ENCODE measurements around the gene BRAT1.

BRAT1 gene

GRCh38 chr7:2521341-2521745 is 34.0 kb downstream of the BRAT1 start:
- H3K79me2 ChIP-seq (ENCODE audit: control insufficient read depth, low read length), result no peaks in the 10 kb centered on the region
- no peak overlapping the region for H3K27ac ChIP-seq (ENCODE audit: low read depth, low read length)
- peaks cover 76% of the 10 kb centered on the region for H3K27me3 ChIP-seq (ENCODE audit: control insufficient read depth, low read length)
- TF ChIP-seq EZH2phosphoT487 (IDR thresholded peaks at IDR 0.05; ENCODE audit: borderline replicate concordance, low read length), result peak; percentile 23; the same call in 1 of the 2 replicates
- TF ChIP-seq, protein P1, sequence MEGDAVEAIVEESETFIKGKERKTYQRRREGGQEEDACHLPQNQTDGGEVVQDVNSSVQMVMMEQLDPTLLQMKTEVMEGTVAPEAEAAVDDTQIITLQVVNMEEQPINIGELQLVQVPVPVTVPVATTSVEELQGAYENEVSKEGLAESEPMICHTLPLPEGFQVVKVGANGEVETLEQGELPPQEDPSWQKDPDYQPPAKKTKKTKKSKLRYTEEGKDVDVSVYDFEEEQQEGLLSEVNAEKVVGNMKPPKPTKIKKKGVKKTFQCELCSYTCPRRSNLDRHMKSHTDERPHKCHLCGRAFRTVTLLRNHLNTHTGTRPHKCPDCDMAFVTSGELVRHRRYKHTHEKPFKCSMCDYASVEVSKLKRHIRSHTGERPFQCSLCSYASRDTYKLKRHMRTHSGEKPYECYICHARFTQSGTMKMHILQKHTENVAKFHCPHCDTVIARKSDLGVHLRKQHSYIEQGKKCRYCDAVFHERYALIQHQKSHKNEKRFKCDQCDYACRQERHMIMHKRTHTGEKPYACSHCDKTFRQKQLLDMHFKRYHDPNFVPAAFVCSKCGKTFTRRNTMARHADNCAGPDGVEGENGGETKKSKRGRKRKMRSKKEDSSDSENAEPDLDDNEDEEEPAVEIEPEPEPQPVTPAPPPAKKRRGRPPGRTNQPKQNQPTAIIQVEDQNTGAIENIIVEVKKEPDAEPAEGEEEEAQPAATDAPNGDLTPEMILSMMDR (IDR thresholded peaks at IDR 0.05; ENCODE audit: low read depth, low read length, poor library complexity, severe bottlenecking), result no peak
- H3K36me3 ChIP-seq (ENCODE audit: control insufficient read depth, low read length), result no peaks in the 10 kb centered on the region
- H3K9me2 ChIP-seq (replicated peaks; ENCODE audit: control insufficient read depth, low read length), result no peaks in the 10 kb centered on the region
- no peak overlapping the region for H3K4me2 ChIP-seq (ENCODE audit: low read length)
- H3K4me1 ChIP-seq (ENCODE audit: control insufficient read depth, low read length), result peaks cover 41% of the 10 kb centered on the region
- H4K20me1 ChIP-seq (ENCODE audit: control insufficient read depth, insufficient read depth, low read depth, low read length), result peaks cover 5% of the 10 kb centered on the region; the same call in 1 of the 2 replicates
- no peak overlapping the region for H3K4me3 ChIP-seq (ENCODE audit: low read length)
- no peaks in the 10 kb centered on the region for H3K9me3 ChIP-seq (ENCODE audit: control insufficient read depth, insufficient read depth, low read length)
- no peaks in the 10 kb centered on the region; the same call in 1 of the 2 replicates for H3F3A ChIP-seq (ENCODE audit: control insufficient read depth, insufficient read depth)

DNA sequence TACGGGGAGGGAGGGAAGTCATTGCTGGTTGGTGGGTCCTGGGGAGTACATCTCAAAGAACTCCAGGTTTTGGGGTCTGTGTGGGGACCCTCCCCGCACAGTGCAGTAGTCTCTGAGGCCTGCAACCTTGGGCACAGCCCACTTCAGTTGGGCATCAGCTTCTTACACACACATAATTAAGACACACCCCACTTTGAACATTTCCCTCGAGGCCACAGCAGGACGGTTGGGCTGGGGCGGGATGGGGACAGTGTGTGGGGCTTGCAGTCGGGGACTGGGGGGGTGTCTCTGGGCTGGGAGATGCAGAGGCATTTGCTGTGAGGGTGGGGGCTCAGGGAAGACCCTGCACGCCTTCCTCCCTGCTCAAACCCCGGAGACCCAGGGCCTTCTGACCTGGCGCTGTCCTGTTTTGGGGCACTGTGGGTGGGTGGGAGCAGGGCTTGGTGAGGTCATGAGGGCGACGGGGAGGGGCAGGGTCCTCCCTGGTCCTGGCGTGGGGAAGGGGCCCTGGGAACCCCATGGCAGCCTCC is 34.5 kb downstream of the BRAT1 start:
- Histone ChIP-seq H3K36me3 (ENCODE audit: control insufficient read depth, low read length) (no peaks in the 10 kb centered on the region), H3K27ac (ENCODE audit: low read depth, low read length) (no peak overlapping the region), H3K4me2 (ENCODE audit: low read length) (peak overlapping the region; percentile 66), H3K79me2 (ENCODE audit: control insufficient read depth, low read length) (no peaks in the 10 kb centered on the region), H3F3A (ENCODE audit: control insufficient read depth, insufficient read depth) (no peaks in the 10 kb centered on the region; the same call in 1 of the 2 replicates), H4K20me1 (ENCODE audit: control insufficient read depth, insufficient read depth, low read depth, low read length) (peaks cover 5% of the 10 kb centered on the region; the same call in 1 of the 2 replicates), H3K9me3 (ENCODE audit: control insufficient read depth, insufficient read depth, low read length) (no peaks in the 10 kb centered on the region), H3K4me3 (ENCODE audit: low read length) (peak overlapping the region; percentile 52), H3K4me1 (ENCODE audit: control insufficient read depth, low read length) (peaks cover 41% of the 10 kb centered on the region), H3K9me2 (replicated peaks; ENCODE audit: control insufficient read depth, low read length) (no peaks in the 10 kb centered on the region), H3K27me3 (ENCODE audit: control insufficient read depth, low read length) (peaks cover 76% of the 10 kb centered on the region)
- TF ChIP-seq, protein P1 (IDR thresholded peaks at IDR 0.05; ENCODE audit: low read depth, low read length, poor library complexity, severe bottlenecking), result no peak
- TF ChIP-seq EZH2phosphoT487 (IDR thresholded peaks at IDR 0.05; ENCODE audit: borderline replicate concordance, low read length), result peak; percentile 76; the same call in 1 of the 2 replicates

DNA sequence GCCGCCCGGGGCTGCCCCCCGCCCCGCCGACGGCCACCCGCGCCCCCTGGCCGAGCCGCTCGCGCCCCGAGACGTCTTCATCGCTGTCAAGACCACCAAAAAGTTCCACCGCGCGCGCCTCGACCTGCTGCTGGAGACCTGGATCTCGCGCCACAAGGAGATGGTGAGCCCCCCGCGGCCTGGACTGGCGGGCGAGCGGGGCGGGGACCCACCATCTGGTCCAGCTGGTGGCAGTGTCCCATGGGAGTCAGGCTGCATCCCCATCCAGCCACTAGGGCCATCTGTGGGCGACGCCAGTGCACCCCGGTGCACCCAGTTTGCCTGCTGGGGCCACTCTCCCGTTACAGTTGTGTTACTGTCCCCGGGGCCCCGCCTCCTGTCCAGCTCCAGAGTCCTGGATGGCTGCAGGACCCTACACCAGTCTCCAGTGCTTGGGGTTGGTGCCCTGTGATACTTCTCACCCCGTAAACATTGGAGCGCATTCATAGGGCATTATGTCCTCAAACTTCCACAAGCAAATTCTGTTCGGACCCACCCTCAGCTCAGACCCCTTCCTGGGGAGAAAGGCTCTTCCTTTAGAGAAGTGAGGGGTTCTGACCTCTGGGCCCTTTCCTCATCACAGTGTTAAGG is 35.1 kb downstream of the BRAT1 start:
- no peak overlapping the region for H3K27ac ChIP-seq (ENCODE audit: low read depth, low read length)
- peaks cover 41% of the 10 kb centered on the region for H3K4me1 ChIP-seq (ENCODE audit: control insufficient read depth, low read length)
- no peaks in the 10 kb centered on the region for H3K79me2 ChIP-seq (ENCODE audit: control insufficient read depth, low read length)
- peak; percentile 86 for TF ChIP-seq EZH2phosphoT487 (IDR thresholded peaks at IDR 0.05; ENCODE audit: borderline replicate concordance, low read length)
- TF ChIP-seq, protein P1 (IDR thresholded peaks at IDR 0.05; ENCODE audit: low read depth, low read length, poor library complexity, severe bottlenecking), result peak; percentile 18
- H3K9me3 ChIP-seq (ENCODE audit: control insufficient read depth, insufficient read depth, low read length), result no peaks in the 10 kb centered on the region
- H3K4me2 ChIP-seq (ENCODE audit: low read length), result peak overlapping the region; percentile 66
- H4K20me1 ChIP-seq (ENCODE audit: control insufficient read depth, insufficient read depth, low read depth, low read length), result peaks cover 5% of the 10 kb centered on the region; the same call in 1 of the 2 replicates
- H3K36me3 ChIP-seq (ENCODE audit: control insufficient read depth, low read length), result no peaks in the 10 kb centered on the region
- no peaks in the 10 kb centered on the region; the same call in 1 of the 2 replicates for H3F3A ChIP-seq (ENCODE audit: control insufficient read depth, insufficient read depth)
- peaks cover 74% of the 10 kb centered on the region for H3K27me3 ChIP-seq (ENCODE audit: control insufficient read depth, low read length)
- peak overlapping the region; percentile 52 for H3K4me3 ChIP-seq (ENCODE audit: low read length)
- H3K9me2 ChIP-seq (replicated peaks; ENCODE audit: control insufficient read depth, low read length), result no peaks in the 10 kb centered on the region

Data from DOHH2 (cell line).